Endothelial cell of umbilical vein (primary cell): ENCODE data around the gene NKX1-1. TPM values are rescaled to one million over a fixed set of nuclear protein-coding genes. Genes with fewer than 3 reads are reported as not detected.

Experiments
- BruUV-seq: library from RNA; stranded (reverse); fragments of 400-500 nt; replicated peaks from 2 replicates; lab custom pipeline; 2021; lab: Mats Ljungman, UMichigan
- CTCF ChIA-PET: fragments of 300-600, 350-600 bp; sonication (Branson Sonifier 250); formaldehyde crosslinking; loops from one replicate; lab custom pipeline; 2021; ENCODE audit warnings: antibody characterized with exemption, inconsistent platforms; lab: Charles Lee
- POLR2A ChIA-PET: fragments of 300-600, 350-600 bp; sonication (Branson Sonifier 250); formaldehyde crosslinking; loops from one replicate; lab custom pipeline; 2021; ENCODE audit warnings: antibody characterized with exemption, inconsistent platforms; lab: Charles Lee
- DNase-seq: peaks from one replicate; pipeline ENCODE4 v3.0.0-alpha.2; 2011; ENCODE audit warnings: low read depth, low spot score
- FAIRE-seq: peaks from 2 replicates; lab custom pipeline; 2011; peaks lifted over from hg19 to GRCh38; lab: Jason Lieb, UNC
- H2AFZ ChIP-seq: 2 replicates; pipeline ENCODE4 v1.6.0; 2012; ENCODE audit warnings: low read depth, low read length, control low read depth, inconsistent platforms
- H3K27ac ChIP-seq: 2 replicates; pipeline ENCODE4 v1.5.1; 2011; ENCODE audit warnings: low read depth, mild to moderate bottlenecking, control low read depth, low read length, moderate library complexity; ENCODE audit not compliant: insufficient read depth
- H3K27me3 ChIP-seq, 2 experiments: 2 replicates each; pipeline versions ENCODE4 v1.6.0 to v1.6.1; 2011; ENCODE audit warnings: low read length in 2 of 2, mixed read lengths in 1 of 2; ENCODE audit not compliant: control insufficient read depth in 2 of 2, insufficient read depth in 2 of 2
- H3K36me3 ChIP-seq, 2 experiments: 2 replicates in 1 of 2; 3 replicates in 1 of 2; pipeline ENCODE4 v1.5.1; 2011; ENCODE audit warnings: low read length in 2 of 2, mild to moderate bottlenecking in 1 of 2, moderate library complexity in 1 of 2; ENCODE audit not compliant: control insufficient read depth in 2 of 2, insufficient read depth in 2 of 2; ENCODE audit errors: extremely low read depth in 1 of 2
- H3K4me1 ChIP-seq: 3 replicates; pipeline ENCODE4 v1.5.1; 2011; ENCODE audit warnings: mild to moderate bottlenecking, low read length; ENCODE audit not compliant: control insufficient read depth, insufficient read depth; ENCODE audit errors: extremely low read depth
- H3K4me2 ChIP-seq: 2 replicates; pipeline ENCODE4 v1.6.1; 2011; ENCODE audit warnings: low read length, control low read depth, mixed read lengths; ENCODE audit not compliant: insufficient read depth
- H3K4me3 ChIP-seq, 3 experiments: fragments of 200-600 bp in 1 of 3; sonication (generic), shearing (Covaris generic) in 1 of 3; replicated peaks in 1 of 3; 2 replicates each; pipeline ENCODE4 v1.5.1; 2011 to 2016; ENCODE audit warnings: control low read depth in 3 of 3, low read length in 3 of 3, mild to moderate bottlenecking in 2 of 3, inconsistent platforms in 1 of 3, low read depth in 1 of 3, moderate library complexity in 1 of 3; ENCODE audit not compliant: insufficient read depth in 1 of 3
- H3K79me2 ChIP-seq: 2 replicates; pipeline ENCODE4 v1.6.0; 2012; ENCODE audit warnings: low read length, inconsistent platforms; ENCODE audit not compliant: control insufficient read depth, insufficient read depth
- H3K9ac ChIP-seq: replicated peaks from 2 replicates; pipeline ENCODE3; 2011; ENCODE audit warnings: low read length, control low read depth; ENCODE audit not compliant: insufficient read depth; ENCODE audit errors: extremely low read depth
- H3K9me1 ChIP-seq: replicated peaks from 3 replicates; pipeline ENCODE4 v1.6.0; 2011; ENCODE audit warnings: mild to moderate bottlenecking, low read length; ENCODE audit not compliant: control insufficient read depth, insufficient read depth; ENCODE audit errors: extremely low read depth
- H3K9me3 ChIP-seq: replicated peaks from 2 replicates; pipeline ENCODE4 v1.5.1; 2012; ENCODE audit warnings: low read length, inconsistent platforms; ENCODE audit not compliant: control insufficient read depth, insufficient read depth
- H4K20me1 ChIP-seq: replicated peaks from 2 replicates; pipeline ENCODE3; 2011; ENCODE audit warnings: mild to moderate bottlenecking, low read length; ENCODE audit not compliant: control insufficient read depth, insufficient read depth; ENCODE audit errors: extremely low read depth
- CTCF ChIP-seq, 2 donors: IDR thresholded peaks; 1 replicate in 1 of 2; 2 replicates in 1 of 2; pipeline ENCODE4 v1.5.1; 2011; ENCODE audit warnings: low read length in 2 of 2, mild to moderate bottlenecking in 2 of 2, moderate library complexity in 2 of 2, control low read depth in 1 of 2, inconsistent platforms in 1 of 2, low read depth in 1 of 2; ENCODE audit not compliant: insufficient read depth in 1 of 2; ENCODE audit errors: extremely low read depth in 1 of 2
- EZH2 ChIP-seq: IDR thresholded peaks from 2 replicates; pipeline ENCODE4 v1.6.1; 2012; ENCODE audit warnings: borderline replicate concordance, low read depth, mild to moderate bottlenecking, moderate library complexity, low read length, inconsistent platforms; ENCODE audit not compliant: severe bottlenecking
- FOS ChIP-seq: IDR thresholded peaks from 2 replicates; pipeline ENCODE4 v1.6.1; 2011; ENCODE audit warnings: mild to moderate bottlenecking, low read length, moderate library complexity, borderline replicate concordance; ENCODE audit not compliant: insufficient read depth
- GATA2 ChIP-seq: IDR thresholded peaks from 2 replicates; pipeline ENCODE4 v1.7.0; 2011; ENCODE audit warnings: low read depth, mild to moderate bottlenecking, moderate library complexity, mixed read lengths, low read length; ENCODE audit not compliant: insufficient read length, insufficient read depth
- JUN ChIP-seq: IDR thresholded peaks from 2 replicates; pipeline ENCODE4 v1.6.1; 2011; ENCODE audit warnings: borderline replicate concordance, low read depth; ENCODE audit not compliant: insufficient read length, insufficient read depth
- MAX ChIP-seq: IDR thresholded peaks from 2 replicates; pipeline ENCODE4 v1.6.1; 2011; ENCODE audit not compliant: insufficient read depth, insufficient read length
- MYC ChIP-seq: IDR thresholded peaks from one replicate; pipeline ENCODE4 v1.6.1; 2011; ENCODE audit warnings: mild to moderate bottlenecking, low read depth, low read length
- POLR2A ChIP-seq: IDR thresholded peaks from 2 replicates; pipeline ENCODE4 v1.6.1; 2012; ENCODE audit warnings: low read depth, mild to moderate bottlenecking, control low read depth, low read length
- POLR2AphosphoS5 ChIP-seq: IDR thresholded peaks from 2 replicates; pipeline ENCODE4 v1.6.1; 2012; ENCODE audit warnings: low read depth, mild to moderate bottlenecking, control low read depth, low read length, moderate library complexity; ENCODE audit not compliant: insufficient read depth
- dilution Hi-C: fragments of 300-500 bp; cut with MboI; formaldehyde crosslinking; loops from one replicate; pipeline ENCODE4 v1.15.0; 2019; ENCODE audit warnings: low sequenced_read_pairs; ENCODE audit not compliant: extremely low pct_ligation_motif_present
- intact Hi-C: fragments of 100-400 bp; cut with micrococcal nuclease; formaldehyde crosslinking; loops from one replicate; pipeline ENCODE4 v1.10.0; 2022
- polyA plus RNA-seq, 4 experiments: library from polyadenylated mRNA; depleted of rRNA in 3 of 4; stranded (reverse) in 3 of 4; unstranded in 1 of 4; fragments of >200 nt; gene quantifications; 2 replicates each; pipeline versions ENCODE4 v1.2.1 to v1.2.3, GENCODE V29; 2011 to 2012; ENCODE audit warnings: missing spikeins in 1 of 4
- total RNA-seq: library from RNA; stranded (reverse); gene quantifications from 2 replicates; pipeline ENCODE4 v1.2.3, GENCODE V29; 2021

NKX1-1 gene
- total and polyA plus RNA-seq, 2 donors (not counting 3 experiments of a cell fraction or from before 2014, with no cell fraction given), result not detected

GRCh38 chr4:1364748-1365147, 41.5 kb downstream of the NKX1-1 start:
- no peaks in the 10 kb centered on the region for H3K36me3 ChIP-seq
- no peak overlapping the region for H3K4me3 ChIP-seq
- H4K20me1 ChIP-seq, result no peaks in the 10 kb centered on the region
- no peaks in the 10 kb centered on the region for H3K4me1 ChIP-seq
- H3K79me2 ChIP-seq, result no peaks in the 10 kb centered on the region
- ChIA-PET CTCF (interaction anchor here (0.8 to 1.4 kb wide), 4 partner anchors 9 to 265 kb away, joined by 3 to 9 read pairs (median 5); partner anchors contain the start of gene UVSSA), POLR2A (no interaction called here)
- intact Hi-C loops (no loop called here), dilution Hi-C loops (no loop called here)
- H3K9me3 ChIP-seq, result no peaks in the 10 kb centered on the region
- no peak for DNase-seq
- no peak overlapping the region for H2AFZ ChIP-seq
- no peak for FAIRE-seq
- TF ChIP-seq JUN (no peak), MYC (no peak), MAX (no peak), FOS (no peak), GATA2 (no peak), CTCF (IDR thresholded peaks at IDR 0.05; ENCODE audit: extremely low read depth in 1 of 2, insufficient read depth in 1 of 2, low read depth in 1 of 2, low read length in 2 of 2) (no peak), POLR2AphosphoS5 (no peak), POLR2A (no peak), EZH2 (no peak)
- H3K27me3 ChIP-seq, result no peaks in the 10 kb centered on the region
- no peak overlapping the region for H3K27ac ChIP-seq
- H3K4me2 ChIP-seq, result no peak overlapping the region
- BruUV-seq, result no TSS peak
- no peaks in the 10 kb centered on the region for H3K9me1 ChIP-seq
- no peak overlapping the region for H3K9ac ChIP-seq
